DMS153 (cell line): ENCODE data around the gene RUNDC3A.
"Not testable (repeated sequence)": the region's sequence is repeated elsewhere in the genome, so short reads cannot be mapped to it uniquely, and the experiment has no call there.

Experiments
- DNase-seq: peaks from one replicate; lab custom pipeline; 2025; lab: John Stamatoyannopoulos, UW

The RUNDC3A gene

GRCh38 chr17:44343510-44344209 lies 35.3 kb downstream of the RUNDC3A start:
- no peak for DNase-seq

- DNase-seq: peak; percentile 97
Measured at GRCh38 chr17:44344939-44345453, 36.6 kb downstream of the RUNDC3A start, which contains the start of gene GRN. Gene GRN, plus strand, starts transcription at chr17:44345302. Its CDS starts 3,863 bp downstream, at chr17:44349165.

GRCh38 chr17:44345454-44346026 lies 37.1 kb downstream of the RUNDC3A start:
- DNase-seq: peak; percentile 59

- no peak for DNase-seq
Measured at GRCh38 chr17:44346064-44346844, 37.9 kb downstream of the RUNDC3A start.

GRCh38 chr17:44347206-44348055 lies 39.0 kb downstream of the RUNDC3A start:
- DNase-seq: not testable (repeated sequence)

- DNase-seq: no peak
Measured at GRCh38 chr17:44348234-44348987, 40.0 kb downstream of the RUNDC3A start.

- no peak for DNase-seq
Measured at GRCh38 chr17:44348988-44349364, 40.6 kb downstream of the RUNDC3A start.

- no peak for DNase-seq
Measured at GRCh38 chr17:44349553-44350070, 41.2 kb downstream of the RUNDC3A start.

GRCh38 chr17:44350733-44351226 lies 42.4 kb downstream of the RUNDC3A start:
- no peak for DNase-seq

GRCh38 chr17:44351464-44351863 lies 43.1 kb downstream of the RUNDC3A start:
- no peak for DNase-seq

GRCh38 chr17:44351961-44352827 lies 43.8 kb downstream of the RUNDC3A start:
- DNase-seq: no peak

- no peak for DNase-seq
Measured at GRCh38 chr17:44352828-44353671, 44.6 kb downstream of the RUNDC3A start.

GRCh38 chr17:44353672-44354331 lies 45.4 kb downstream of the RUNDC3A start:
- no peak for DNase-seq

- DNase-seq: no peak
Measured at GRCh38 chr17:44354582-44355561, 46.5 kb downstream of the RUNDC3A start.

GRCh38 chr17:44355642-44356099 lies 47.3 kb downstream of the RUNDC3A start:
- DNase-seq: no peak

GRCh38 chr17:44356241-44356640 lies 47.8 kb downstream of the RUNDC3A start:
- no peak for DNase-seq

- DNase-seq: no peak
Measured at GRCh38 chr17:44358066-44358465, 49.7 kb downstream of the RUNDC3A start.
